Measurements from ENCODE around the gene B4GALNT2.
"Not testable (repeated sequence)": the region's sequence is repeated elsewhere in the genome, so short reads cannot be mapped to it uniquely, and the experiment has no call there.

DNA sequence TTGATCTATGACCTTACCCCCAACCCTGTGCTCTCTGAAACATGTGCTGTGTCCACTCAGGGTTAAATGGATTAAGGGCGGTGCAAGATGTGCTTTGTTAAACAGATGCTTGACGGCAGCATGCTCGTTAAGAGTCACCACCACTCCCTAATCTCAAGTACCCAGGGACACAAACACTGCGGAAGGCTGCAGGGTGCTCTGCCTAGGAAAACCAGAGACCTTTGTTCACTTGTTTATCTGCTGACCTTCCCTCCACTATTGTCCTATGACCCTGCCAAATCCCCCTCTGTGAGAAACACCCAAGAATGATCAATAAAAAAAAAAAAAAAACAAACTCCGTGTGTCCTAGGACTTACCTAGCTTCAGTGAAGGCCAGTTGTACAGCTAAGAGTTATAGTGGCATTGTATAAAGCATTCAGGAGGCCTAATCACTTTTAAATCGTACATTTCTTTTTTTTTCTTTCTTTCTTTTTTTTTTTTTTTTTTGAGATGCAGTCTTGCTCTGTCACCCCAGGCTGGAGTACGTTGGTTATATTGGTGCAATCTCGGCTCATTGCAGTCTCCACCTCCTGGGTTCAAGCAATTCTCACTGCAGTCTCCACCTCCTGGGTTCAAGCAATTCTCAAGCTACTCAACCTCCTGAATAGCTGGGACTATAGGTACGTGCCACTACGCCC, 6.2 kb upstream of the B4GALNT2 start:
- TF ChIP-seq, protein P1, sequence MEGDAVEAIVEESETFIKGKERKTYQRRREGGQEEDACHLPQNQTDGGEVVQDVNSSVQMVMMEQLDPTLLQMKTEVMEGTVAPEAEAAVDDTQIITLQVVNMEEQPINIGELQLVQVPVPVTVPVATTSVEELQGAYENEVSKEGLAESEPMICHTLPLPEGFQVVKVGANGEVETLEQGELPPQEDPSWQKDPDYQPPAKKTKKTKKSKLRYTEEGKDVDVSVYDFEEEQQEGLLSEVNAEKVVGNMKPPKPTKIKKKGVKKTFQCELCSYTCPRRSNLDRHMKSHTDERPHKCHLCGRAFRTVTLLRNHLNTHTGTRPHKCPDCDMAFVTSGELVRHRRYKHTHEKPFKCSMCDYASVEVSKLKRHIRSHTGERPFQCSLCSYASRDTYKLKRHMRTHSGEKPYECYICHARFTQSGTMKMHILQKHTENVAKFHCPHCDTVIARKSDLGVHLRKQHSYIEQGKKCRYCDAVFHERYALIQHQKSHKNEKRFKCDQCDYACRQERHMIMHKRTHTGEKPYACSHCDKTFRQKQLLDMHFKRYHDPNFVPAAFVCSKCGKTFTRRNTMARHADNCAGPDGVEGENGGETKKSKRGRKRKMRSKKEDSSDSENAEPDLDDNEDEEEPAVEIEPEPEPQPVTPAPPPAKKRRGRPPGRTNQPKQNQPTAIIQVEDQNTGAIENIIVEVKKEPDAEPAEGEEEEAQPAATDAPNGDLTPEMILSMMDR (IDR thresholded peaks at IDR 0.05): not testable (repeated sequence)
- not testable (repeated sequence) for TF ChIP-seq EZH2 (IDR thresholded peaks at IDR 0.05; ENCODE audit: borderline replicate concordance, insufficient read depth, low read depth, low read length, poor library complexity, severe bottlenecking)
